HTR-8/SVneo (cell line): ENCODE measurements around the gene EPAS1.

Experiments used
- DNase-seq: peaks from one replicate; pipeline ENCODE4 v3.0.0; 2011; ENCODE audit warnings: low spot score, mixed read lengths; ENCODE audit not compliant: insufficient read length
- FAIRE-seq: peaks from 2 replicates; lab custom pipeline; 2011; peaks lifted over from hg19 to GRCh38; lab: Jason Lieb, UNC

EPAS1 gene

DNA sequence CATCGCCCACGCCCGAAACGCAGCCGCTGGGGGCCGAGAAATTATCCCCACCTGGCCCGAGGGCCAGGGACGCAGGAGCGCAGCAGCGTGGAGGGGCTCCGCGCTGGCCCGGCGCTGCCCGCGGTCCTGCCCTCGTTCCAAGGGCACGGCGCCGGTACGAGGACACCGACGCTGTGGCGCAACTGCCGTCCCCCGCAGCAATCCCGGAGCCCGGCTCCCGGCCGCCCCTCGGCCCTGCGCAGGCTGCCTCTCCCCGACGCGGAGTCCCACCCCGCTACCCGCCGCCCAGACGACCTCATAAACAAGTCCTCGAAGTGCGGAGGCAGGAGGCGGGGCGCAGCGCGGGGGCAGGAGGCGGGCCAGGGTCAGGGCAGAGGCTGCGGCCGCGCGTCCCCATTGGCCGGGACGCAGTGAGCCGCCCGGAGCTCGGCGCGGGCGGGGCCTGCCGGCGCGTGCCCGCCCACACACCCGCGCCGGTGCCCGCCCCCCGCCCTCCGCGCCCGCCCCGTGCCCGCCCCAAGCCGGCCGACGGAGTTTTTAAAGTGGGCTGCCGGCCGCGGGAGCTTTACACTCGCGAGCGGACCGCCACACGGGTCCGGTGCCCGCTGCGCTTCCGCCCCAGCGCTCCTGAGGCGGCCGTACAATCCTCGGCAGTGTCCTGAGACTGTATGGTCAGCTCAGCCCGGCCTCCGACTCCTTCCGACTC, at the start of gene EPAS1:
EPAS1 (plus strand) TSS at position 568 of the 706 bp plus-strand sequence. CDS start 505 bp downstream, outside the sequence.
- DNase-seq (peak; percentile 91), FAIRE-seq (peak; percentile 92)

DNA sequence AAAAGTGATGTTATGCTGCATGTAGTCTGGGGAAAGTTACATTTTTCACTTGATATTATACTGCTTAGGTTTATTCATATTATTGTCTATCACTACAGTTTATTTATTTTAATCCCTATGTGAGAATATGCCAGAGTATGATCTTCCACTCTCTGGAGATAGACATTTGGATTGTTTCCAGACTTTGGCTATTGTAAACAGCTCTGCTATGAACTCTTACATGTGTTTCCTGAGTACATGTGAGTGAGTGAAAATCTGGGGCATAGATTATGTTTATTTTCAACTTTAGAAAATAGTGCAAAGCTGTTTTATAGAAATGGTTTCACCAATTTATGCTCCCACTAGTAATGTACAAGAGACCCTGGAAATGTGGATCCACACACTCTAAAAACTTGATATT, 49.0 kb upstream of the EPAS1 start:
- DNase-seq = no peak
- FAIRE-seq = no peak

GRCh38 chr2:46249654-46250053, 47.6 kb upstream of the EPAS1 start:
- FAIRE-seq = no peak
- no peak for DNase-seq

DNA sequence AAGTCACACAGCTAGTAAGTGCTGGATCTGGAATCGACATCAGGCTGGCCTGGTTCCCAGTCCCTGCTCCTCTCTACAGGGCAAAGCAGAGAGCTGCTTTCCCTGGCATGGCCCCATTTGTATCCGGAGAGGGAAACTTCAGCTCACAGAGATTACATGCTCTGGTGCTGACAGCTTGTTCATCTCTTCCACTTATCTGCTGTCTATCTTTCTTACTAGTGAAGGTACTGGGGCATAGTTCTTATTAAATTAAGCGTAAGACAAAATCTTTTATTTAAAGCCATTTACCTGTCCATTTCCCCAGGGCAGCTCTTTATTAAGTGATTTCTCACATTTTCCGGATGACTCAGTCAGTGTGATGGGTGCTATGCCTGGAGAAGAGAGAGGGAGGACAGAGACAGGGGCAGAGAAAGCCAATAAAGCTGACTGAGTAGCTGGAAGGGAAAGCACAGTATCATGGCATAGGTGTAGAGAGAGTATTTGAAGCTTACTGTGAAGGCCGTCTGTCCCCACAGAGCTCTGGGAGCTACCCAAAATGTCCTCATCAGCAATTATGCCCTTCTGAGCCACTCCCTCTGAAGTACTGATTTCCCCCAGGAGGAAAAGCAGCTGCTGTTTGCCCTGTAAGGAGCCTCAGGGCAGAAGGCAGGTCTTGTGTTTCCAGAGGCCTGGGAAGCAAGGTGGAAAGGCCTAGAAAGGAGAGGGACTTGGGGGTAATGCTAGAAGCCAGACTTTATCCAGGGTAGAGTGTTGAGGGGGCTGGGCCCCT, 44.1 kb upstream of the EPAS1 start:
- DNase-seq (no peak), FAIRE-seq (no peak)

DNA sequence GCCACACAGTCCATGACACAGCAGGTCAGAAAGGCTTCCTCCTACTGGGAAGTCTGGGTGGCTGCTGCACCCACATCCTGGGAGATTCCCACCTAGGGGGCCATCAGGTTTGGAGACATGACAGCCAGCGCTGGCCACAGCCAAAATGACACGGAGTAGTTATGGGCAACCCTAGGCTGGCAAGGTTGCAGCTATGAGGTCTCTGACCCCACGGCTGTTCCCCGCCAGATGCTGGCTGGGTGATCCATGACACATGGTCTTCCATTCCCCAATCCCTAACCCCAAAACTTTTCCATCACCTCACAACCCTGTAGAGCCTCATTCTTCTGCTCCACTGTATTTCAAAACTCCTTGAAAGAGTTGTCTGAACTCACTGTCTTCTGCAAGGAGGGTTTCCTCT, 42.7 kb upstream of the EPAS1 start:
- DNase-seq = no peak
- no peak for FAIRE-seq

GRCh38 chr2:46256563-46257142, 40.6 kb upstream of the EPAS1 start:
- FAIRE-seq (no peak), DNase-seq (no peak)

DNA sequence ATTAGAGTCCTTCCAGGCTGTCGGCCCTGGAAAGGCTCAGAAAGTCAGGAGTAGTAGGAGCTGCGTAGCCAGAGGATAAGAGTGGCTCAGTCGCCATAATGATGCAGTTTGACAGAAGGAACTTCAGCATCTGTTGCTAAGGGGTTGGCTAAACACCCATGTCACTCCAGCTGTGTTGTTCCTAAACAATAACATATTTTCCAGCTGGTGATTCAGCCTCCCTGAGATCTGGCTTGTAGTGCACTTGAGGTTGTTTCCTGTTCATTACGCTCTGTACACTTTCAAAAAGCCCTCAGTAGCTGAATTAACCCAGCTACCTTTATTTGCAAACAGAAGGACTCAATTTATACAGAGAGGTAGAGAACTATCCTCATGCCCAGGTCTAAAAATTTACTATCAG, 39.7 kb upstream of the EPAS1 start:
- no peak for FAIRE-seq
- DNase-seq = no peak

GRCh38 chr2:46257980-46258379, 39.2 kb upstream of the EPAS1 start:
- FAIRE-seq (no peak), DNase-seq (no peak)

- DNase-seq (no peak), FAIRE-seq (no peak)
Measured at GRCh38 chr2:46258937-46259776, 38.0 kb upstream of the EPAS1 start.

GRCh38 chr2:46259777-46260168, 37.4 kb upstream of the EPAS1 start:
- DNase-seq (no peak), FAIRE-seq (no peak)

GRCh38 chr2:46260305-46260704, 36.9 kb upstream of the EPAS1 start:
- FAIRE-seq (no peak), DNase-seq (no peak)

DNA sequence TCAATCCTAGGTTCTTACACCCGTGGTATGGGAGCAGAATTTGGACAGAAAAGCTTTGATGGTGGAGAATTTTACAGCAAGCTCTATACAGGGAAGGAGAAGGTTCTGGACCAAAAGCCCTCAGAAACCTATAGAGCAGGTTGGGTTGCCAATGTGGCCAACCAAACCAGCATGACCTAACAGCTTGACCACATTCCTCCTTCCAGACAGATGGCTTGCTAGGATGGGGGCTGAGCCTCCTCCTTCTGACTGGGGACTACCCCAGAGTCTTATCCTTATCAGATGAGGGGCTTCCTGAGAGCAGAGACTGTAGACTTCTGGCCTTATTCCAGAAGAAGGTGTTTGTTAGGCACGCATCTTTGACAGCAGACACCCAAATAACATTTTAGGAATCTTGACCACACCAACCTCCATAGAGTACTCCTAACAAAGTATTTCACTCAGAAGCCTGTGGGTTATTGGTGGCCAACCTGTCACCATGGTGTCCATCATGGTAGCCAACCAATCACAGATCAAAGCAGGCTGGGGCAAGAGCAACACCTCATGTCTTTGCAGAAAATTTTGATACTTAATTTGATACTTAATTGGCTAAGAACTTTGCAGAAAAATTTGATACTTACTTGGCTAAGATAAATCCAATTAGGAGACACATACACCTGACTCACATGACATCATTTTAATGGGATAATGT, 34.8 kb upstream of the EPAS1 start:
- FAIRE-seq = no peak
- DNase-seq = no peak

- FAIRE-seq = no peak
Measured at GRCh38 chr2:46263347-46263746, 33.9 kb upstream of the EPAS1 start.

DNA sequence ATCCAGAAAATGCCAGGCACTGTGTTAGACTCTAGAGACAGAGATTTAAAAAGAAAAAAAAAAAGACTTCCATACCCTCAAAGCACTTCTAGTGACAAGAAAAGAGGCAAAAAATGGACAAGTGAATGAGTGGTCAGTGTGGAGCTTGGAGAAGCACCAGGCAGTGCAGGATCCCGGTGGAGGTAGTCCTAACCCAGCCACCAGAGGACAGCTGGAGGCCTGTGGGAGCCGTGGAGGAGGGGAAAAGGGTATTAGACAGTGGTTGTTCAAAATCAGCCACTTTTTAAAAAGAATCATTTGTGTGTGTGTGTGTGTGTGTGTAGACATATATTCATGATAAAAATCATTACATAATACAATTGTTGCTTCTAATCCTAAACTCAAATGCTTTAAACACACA, 32.8 kb upstream of the EPAS1 start:
- no peak for FAIRE-seq

More at GRCh38 chr2:46263347-46263746, 33.9 kb upstream of the EPAS1 start:
- no peak for DNase-seq

DNA sequence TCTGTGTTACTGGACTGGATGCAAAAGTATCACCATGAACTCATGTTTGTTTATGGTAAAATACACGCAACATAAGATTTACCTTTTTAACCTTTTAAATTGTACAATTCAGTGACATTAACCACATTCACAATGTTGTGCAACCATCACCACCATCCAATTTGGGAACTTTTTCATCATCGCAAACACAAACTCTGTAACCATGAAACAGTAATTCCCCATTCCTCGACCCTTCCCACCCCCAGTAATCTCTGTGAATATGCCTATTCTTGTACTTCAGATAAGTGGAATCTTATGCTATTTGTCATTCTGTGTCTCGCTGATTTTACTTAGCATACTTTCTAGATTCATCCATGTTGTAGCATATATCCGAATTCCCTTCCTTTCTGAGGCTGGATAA, 31.1 kb upstream of the EPAS1 start:
- FAIRE-seq (no peak), DNase-seq (no peak)

More for the DNA sequence above, 32.8 kb upstream of the EPAS1 start:
- DNase-seq = no peak

GRCh38 chr2:46267616-46268015, 29.6 kb upstream of the EPAS1 start:
- no peak for FAIRE-seq
- no peak for DNase-seq

DNA sequence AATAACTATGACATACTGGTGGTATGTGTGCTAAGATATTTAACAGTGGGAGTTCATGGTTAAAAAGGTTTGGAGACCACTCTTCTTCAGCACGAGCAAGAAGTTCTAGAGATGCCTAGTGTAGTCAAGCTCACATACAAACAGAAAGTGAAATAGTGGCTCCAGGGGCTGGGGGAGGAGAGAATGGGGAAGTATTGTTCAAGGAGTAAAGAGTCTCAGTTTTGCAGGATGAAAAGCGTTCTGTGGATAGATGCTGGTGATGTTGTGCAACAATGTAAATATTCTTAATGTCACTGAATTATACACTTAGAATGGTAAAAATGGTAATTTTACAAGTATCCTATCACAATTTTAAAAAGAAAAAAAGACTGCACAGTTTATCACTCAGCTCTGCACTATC, 29.0 kb upstream of the EPAS1 start:
- FAIRE-seq = no peak
- no peak for DNase-seq

GRCh38 chr2:46269001-46269400, 28.2 kb upstream of the EPAS1 start:
- no peak for DNase-seq
- no peak for FAIRE-seq

DNA sequence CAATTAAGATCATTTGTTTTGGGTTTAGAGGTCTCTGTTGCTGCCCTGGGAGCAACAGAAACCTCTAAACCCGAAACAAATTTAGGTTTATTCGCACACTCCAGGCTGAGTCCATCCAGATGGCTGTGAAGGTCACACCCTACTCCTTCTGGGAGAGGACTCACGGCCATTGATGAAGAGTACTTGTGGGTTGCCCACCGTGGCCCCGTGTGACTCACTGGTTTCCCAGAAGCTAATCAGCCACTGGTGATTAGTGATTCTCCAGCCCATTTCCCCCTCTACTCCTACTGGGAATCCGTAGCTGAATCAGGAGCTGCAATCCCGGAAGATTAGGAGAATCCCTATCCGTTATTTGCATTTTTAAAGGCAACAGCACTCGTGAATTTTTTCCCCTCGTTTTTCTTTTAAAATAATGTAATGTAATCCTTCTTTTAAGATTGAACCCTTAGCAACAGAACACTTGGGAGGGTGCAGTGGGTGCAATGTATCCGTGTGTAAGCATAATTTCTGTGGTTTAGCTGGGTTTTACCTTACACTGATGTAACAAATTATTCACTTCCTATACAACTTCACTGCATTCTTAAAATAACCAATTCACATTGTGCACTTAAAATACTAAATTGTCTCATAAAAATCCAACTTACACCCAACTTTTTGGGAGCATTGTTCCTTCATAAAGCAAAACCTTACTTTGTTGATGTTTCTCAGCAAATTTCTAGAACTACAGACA, 27.5 kb upstream of the EPAS1 start:
- FAIRE-seq = no peak
- DNase-seq = no peak
